Forelimb muscle (tissue), 1 donor: ENCODE data around the gene TAF3. TPM values are rescaled to one million over a fixed set of nuclear protein-coding genes. Genes with fewer than 3 reads are reported as not detected.

Experiments used
- DNase-seq: peaks from one replicate; pipeline ENCODE4 v3.0.0-alpha.2; 2013; ENCODE audit warnings: low read depth
- polyA plus RNA-seq: library from polyadenylated mRNA; unstranded; fragments of 120-200 nt; gene quantifications from one replicate; pipeline ENCODE4 v1.2.1, GENCODE V29; 2013; ENCODE audit not compliant: insufficient read length

Gene TAF3
- polyA plus RNA-seq, 1 donor, result 5.7 TPM

DNA sequence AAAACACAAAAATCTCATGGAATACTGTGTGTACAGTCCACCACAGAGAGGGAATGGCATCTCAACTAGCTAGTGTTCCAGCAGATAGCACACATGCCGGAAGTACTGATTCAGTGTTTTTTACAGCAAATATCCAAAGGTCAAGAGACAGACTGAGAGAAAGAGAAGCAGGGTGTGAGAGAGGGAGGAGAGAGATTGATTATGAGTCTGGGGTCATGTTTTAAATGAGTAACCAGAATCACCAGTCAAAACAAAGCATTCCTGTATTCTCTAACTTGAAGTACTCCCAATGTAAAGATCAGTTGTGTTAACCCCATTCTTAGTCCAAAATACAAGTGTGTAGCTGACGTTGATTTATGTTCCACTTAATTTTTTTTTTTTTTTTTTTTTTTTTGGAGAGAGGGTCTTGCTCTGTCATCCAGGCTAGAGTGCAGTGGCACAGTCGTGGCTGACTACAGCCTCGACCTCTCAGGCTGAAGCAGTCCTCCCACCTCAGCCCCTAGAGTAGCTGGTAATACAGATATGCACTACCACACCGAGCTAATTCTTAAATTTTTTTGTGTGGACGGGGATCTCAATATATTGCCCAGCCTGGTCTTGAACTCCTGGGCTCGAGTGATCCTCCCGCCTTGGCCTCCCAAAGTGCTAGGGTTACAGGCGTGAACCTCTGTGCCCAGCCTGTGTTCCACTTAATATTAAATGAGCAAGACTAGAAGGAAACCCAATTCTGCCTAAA is 114.2 kb downstream of the TAF3 start:
- DNase-seq, result no peak

DNA sequence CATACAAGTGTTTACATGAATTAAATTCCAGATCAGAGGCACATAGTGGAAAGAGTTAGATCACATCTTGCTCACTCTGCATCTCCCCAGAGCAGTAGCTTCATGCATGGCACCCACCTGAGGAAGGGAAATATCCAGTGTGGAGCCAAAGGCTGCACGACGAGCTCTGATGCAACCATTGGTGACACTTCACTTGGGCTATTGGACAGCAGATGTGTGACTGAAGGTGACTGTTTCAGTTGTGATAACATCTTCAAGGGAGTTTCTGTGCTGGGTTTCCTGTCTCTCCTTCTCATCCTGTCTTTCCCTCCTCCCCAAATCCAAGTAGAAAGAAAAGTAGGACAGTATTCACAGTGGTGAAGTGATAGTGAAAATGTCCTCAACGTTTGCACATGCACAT is 115.0 kb downstream of the TAF3 start:
- no peak for DNase-seq

DNA sequence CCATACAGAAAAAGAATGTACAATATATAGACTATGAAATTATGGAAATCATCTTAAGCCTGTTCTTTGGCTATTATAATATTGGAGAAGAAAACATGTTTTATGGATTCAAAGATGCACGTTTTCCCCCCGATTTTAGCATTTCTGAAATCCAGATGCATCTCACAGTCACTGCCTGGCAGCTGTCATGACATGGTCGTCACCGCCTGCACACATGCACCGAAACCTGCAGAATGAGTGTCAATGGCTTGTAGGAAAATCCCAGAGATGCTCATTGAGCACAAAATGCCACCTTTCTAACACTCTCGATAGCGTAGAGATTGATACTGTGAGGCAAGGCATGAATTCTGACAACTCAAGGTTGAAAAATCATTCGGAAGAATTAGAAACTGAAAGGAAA is 115.5 kb downstream of the TAF3 start:
- DNase-seq, result no peak

DNA sequence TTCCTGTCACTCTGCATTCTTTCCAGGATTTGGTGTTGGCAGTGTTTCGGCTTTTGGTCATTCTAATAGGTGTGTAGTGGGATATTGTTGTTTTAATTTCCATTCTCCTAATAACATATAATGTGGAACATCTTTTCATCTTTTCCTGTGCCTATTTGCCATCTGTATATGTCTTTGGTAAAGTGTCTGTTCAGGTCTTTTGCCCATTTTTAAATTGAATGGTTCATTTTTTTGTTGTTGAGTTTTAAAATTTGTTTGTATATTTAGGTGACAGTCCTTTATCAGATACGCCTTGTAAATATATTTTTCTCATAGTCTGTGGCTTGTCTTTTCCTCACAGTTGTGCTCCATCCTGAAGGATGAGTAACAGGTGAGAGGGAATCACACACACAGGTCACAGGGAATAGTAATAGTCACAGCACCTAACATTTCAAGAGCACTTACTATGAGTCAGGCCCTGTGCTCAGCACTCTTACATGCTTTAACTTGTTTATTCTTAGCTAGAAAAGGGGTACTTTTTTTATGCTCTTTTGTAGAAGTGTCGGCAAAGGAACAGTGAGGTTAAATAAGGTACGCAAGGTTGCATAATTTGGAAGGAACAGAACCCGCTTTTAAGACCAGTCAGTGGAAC is 119.1 kb downstream of the TAF3 start:
- DNase-seq, result no peak

DNA sequence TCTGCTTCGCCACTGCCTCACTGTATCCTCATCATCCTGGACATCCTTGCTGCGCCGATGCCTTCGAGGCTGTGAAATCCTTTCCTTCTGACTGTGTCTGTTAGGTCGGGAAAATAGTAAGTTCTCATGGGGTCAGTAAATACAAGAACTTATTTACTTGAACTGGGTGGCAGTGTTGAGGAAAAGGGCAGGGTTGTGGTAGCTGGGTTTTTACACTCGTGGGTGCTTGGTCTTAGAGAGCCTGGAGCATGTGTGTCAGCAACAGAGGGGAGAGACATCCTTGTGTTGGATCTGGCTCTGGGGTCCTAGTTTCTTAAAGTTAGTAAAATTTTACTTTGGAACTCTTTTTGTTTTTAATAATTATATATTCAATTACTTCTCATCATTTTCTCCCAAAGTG is 123.3 kb downstream of the TAF3 start:
- DNase-seq, result no peak

DNA sequence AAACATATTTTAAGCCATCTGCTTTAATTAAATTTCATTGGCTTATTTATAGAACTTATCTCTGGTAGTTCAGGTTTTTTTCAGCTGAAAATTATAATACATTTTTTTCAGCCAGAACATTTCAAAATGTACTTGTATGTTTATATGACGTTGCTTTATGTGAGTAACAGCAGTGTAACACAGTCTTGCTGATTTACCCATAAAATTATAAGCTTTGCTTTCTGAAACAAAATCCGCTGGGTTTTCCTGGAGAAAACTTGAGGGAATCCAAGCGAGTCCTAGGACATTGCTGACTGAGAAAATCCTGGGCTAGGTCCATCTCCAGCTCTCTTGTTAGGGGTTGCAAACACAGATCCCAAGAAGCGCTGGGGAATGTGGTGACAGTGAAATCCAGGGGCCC is 124.0 kb downstream of the TAF3 start:
- no peak for DNase-seq

DNA sequence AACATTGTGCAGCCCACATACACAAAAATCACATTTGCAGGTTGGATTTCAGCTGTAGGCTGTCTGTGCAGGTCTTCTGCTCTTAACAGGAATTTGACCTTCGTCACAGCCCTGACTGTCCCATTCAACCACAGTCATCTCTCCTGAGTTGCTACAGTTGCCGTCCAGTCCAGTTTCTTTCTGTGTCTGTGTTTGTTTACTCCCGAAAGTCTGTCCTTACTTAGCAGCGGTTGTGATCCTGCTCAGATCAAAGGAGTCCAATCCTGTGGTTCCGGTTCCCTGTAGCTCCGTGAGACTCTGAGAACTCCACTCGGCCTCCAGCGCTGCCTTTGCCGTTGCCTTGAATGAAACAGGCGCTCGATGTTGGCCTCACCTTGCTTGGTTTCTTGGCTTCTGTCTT is 124.6 kb downstream of the TAF3 start:
- no peak for DNase-seq

DNA sequence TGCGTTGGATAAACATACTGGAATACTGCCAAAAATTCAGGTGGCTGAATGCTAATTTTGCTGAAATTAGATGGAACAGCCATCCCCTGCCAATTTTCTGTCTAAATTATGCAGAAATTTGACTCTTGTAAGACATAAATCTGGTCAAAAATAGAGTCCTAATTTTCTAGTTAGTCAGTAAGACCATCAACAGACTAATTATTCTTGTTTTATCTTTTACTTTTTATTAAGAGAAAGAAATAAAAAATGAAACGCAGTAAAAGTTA is 125.8 kb downstream of the TAF3 start:
- DNase-seq, result no peak

DNA sequence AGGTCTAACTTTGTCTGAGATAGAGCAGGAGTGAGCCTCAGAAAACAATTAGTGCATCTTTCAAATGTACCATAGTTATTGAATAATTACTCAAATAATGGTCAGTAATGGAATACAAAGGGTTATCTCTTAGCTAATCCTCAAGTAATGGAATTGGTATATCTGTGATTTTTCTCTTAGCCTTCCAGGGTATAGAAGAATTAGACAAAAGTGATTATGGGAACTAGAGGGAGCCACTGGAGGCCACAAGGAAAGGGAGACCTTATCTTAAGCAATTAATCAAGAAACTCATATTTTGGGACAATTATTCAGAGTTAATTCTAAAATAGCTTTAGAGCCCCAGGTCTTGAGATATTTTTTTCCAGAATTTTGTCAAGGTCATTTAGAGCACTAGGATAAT is 126.2 kb downstream of the TAF3 start:
- no peak for DNase-seq

DNA sequence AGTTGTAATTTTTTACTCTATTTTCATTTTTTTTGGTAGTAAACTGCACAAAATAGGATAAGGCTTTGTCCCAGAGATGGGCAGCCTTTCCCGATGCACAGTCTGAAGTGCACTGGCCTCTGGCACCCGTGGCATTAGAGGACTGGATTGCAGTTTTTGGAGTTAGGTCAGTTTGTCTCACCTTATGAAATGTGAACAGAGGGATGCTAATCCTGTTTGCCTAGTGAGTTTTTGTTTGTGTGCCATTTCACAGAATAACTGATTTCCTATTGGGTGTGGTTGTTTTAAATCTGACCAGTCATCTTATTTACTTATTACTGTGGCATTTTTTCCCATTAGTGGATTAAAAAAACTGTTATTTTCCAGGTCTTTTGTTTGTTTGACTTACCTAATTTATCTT is 126.7 kb downstream of the TAF3 start:
- no peak for DNase-seq

DNA sequence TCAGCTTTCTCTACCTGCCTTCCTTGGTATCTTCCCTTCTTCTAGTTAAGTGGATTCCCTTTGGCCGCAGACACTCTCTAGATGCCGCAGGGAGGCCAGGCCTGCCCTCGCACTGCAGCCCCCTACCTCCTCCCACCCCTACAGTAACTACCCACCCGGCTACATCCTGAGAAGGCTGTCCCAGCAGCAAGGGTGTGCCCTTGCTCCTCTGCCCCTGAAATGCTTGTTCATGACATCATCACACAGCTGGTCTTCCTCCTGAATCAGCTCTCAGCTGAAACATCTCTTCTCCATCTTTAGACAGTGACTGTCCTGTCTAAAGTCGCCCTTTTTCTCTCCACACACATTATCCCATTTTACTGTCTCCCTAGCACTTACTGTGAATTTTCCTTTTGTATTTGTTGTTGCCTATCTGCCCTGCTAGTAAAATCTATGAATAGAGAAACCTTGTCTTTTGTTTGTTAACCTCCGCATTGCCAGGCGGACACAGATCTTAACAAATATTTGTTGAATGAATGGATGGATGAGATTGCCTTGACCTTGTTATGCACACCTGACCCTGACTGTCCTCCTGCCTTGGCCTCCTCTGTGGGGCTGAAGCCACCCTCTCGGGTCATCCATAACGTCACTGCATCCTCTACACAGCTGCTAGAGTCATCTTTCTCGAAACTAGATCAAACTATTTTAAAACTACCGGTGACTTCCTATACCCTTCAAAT is 127.3 kb downstream of the TAF3 start:
- DNase-seq, result no peak

DNA sequence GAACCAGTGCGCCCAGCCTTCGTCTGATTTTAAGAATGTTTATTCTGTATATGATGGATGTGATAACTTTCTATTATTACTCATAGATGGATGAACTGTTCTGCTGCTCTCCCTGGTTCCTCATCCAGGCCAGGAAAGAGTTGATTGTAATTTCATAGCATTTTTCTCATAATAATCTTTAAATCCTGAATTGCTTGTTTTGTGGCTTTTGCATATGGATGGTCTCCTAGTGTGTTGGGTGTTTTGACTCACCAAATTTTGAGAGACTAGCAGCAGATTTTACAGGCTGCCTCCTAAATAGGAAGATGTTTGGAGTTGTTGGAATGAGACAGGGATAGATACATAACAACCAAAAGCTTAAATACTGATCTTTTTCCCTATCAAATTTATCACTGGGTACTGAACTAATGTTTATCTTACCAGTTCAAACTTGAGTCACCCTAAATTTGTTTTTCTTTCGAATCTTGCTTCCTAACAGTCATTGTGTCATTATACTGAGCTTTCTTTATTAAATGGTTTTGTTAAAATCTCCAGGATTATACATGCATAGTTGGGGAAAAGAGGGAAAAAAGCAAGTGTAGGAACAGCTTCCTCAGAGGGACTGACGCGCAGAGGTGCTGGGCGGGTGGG is 130.2 kb downstream of the TAF3 start:
- no peak for DNase-seq

DNA sequence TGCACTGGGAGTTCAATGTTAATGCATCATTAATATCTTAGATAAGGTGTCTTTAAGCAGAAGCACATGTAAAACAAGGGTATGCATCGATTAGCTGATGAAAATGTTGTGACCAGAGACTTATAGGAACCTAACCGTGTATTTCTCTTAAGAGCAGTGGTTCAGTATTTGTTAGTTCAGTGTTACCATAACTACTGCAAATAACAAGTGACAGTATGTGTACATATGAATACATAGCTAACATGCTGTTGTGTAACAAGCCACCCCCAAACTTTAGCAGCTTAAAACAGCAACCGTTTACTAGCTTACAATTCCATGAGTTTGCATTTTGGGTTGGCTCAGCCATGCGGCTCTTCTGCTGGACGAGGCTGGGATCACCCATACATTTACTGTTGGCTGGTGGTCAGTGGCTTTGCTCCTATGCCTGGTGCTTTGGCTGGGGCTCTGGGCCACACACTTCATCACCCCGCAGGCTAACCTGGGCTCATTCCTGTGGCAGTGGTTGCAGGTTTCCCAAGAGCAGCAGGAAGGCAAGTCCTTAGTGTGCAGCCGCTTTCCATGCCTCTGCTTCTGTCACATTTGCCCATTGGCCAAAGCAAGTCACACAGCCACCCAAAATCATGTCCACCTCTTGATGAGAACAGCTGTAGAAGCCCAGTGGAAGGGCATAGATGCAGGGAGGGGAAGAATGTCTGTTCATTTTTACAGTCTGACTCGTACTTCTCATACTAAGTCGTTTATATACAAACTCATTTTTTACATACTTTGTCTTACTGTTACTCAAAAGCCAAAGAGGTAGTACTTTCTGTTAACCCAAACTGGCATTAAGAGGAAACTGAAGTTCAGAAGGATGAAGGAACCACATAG is 132.9 kb downstream of the TAF3 start:
- no peak for DNase-seq

DNA sequence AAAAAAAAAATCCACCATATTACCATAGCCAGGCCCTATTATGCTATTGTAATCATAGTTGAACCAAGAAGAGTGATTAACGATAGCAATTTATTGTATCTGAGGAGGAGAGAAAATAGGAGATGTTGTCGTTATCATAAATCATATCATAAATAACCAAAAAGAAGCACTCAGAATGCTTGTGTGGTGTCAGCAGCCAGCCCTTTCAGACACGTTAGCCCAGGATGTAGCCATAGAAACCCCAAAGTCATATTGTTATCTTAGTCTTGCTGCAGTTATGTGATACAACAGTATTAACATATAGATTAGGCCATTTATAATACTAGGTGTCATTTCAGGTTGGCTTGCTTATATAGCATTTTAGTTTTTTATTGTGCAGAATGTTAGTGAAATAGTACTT is 134.0 kb downstream of the TAF3 start:
- no peak for DNase-seq

DNA sequence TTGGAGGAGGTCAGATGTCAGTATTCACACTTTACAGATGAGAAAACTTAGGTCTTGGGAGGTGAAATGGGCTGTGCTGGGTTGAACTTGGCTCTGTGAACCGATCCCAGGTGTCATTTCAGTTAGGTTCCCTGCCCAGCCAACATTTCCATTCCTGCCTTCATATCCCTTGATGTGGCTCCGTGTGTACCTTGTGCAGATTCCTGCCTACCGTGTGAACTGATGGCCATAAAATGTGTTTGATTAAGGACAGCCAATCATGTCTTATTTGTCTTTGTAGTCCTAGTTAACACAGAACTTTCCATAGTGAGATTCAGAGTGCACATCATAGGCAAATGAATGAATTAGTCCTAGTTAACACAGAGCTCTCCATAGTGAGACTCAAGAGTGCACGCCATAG is 135.1 kb downstream of the TAF3 start:
- no peak for DNase-seq

DNA sequence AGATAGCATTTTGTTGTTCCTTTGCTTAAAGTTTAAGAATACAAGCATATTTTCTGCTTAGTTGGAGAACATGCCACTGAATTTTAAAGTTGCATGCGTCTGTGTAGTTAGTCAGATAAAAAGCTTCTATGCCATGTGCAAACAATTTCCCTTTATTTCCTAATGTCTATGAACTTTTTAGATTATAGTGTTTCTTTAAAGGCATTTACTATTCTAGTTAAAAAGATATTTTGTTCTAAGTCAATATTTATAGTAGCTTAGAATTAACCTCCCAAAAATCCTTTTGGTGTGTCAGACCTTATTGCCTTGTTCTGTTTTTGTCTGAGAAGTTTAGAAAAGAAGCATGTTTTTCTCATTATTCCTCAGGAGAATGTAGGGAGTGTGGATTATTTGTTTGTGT is 137.1 kb downstream of the TAF3 start:
- no peak for DNase-seq

DNA sequence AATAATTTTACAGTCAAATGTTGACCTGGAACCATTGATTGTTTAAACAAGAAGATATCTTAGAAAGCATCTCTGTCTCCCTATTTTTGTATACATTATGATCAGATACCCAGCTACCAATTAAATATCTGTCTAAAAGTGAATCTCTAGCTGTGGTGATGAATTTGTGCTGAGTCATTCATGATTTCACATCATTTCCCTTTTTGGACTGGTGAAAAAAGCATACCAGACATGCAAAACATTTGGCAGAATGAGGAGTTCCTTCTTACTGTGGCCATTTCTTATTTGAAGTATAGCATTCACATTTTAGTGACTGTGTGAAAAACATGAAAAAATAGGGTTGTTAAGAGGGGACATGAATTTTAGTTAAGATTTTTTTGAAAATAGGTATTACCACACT is 138.2 kb downstream of the TAF3 start:
- peak; percentile 5 for DNase-seq

DNA sequence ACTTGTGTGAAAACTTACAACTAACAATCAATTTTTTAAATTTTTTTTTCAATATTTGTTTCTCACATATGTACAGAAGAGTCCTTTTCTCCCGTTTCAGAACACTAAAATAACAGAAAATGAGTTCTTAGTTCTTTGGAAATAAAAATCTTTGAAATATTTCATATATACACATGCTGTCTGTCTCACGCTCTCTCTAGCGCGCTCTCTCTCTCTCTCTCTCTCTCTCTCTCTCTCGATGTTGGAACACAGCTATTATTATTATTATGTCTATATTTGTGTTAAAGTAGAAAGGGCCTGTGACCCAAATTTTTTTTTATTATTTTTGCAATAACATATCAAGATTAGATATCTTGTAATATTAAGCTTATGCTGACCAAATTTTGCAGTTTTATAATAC is 139.3 kb downstream of the TAF3 start:
- no peak for DNase-seq

DNA sequence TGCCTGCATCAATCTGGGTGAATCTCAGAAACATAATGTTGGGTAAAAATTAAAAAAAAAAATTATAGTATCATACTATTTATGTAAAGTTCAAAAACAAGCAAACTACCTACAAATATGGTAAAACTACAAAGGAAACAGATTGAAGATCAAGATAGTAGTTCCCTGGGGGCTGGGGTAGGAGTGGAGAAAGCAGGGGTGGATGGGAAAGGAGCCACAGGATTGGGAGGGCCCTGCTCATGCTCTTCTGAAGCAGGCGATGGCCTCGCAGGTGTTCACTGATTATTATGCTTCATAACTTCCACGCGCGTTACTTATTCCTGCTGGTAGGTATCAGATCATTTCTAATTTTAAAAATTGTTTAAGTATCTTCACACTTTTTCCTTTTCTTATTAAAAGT is 140.1 kb downstream of the TAF3 start:
- DNase-seq, result no peak

DNA sequence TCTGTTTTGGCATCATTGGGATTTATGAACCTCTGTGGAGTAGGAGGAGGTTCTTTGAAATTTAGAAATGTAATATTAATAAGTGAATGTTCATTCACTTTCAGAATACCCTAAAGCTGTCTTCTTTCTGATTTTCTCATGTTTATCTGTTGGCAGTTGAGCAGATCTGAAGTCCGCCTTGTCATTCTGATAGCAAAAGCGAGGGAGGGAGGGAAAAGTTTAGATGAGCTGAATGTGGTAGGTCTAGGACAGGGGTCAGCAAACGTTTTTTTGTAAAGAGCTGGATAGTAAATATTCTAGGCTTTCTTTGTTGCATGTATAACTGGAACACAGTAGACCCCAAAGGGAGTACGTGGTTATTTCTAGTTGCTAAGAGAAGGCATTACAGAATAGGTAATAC is 141.8 kb downstream of the TAF3 start:
- DNase-seq, result no peak

DNA sequence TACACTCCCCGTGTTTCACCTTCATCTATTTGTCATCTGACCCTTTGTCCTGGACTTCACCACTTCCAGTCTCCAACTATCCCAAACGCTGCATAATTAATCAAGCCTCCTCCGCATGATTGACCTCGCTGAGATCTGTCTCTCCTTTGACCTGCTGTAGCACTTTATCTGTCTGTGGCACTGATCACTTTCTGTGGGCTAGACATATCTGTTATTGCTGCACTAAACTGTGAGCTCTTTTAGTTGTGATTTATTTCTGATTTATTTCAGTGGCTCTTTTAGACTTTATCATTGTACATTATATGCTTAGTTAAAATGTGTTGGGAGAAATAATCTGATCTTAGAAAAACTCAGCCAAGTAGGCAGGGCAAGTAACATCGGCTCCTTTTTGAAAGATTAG is 144.3 kb downstream of the TAF3 start:
- no peak for DNase-seq

DNA sequence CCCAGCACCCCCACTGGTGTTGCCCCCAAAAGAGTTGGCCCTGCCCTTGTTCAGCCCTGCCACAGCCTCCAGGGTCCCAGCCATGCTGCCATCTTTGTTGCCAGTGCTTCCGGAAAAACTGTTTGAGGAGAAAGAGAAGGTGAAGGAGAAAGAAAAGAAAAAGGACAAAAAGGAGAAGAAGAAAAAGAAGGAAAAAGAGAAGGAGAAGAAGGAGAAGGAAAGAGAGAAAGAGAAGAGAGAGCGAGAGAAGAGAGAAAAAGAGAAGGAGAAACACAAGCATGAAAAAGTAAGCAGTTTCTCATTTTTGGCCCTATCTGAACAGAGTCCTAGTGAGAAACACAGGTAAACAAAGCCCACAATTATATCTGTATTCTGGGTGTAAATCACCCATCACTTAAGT is 147.2 kb downstream of the TAF3 start:
- DNase-seq, result no peak
